Left colon (tissue), 2 donors: ENCODE results near the gene ITGA7. TPM values are rescaled to one million over a fixed set of nuclear protein-coding genes. Genes with fewer than 3 reads are reported as not detected.
"Not testable (repeated sequence)": the region's sequence is repeated elsewhere in the genome, so short reads cannot be mapped to it uniquely, and the experiment has no call there.

Source experiments
- ATAC-seq: fragments of 200-7000 bp; cut with Tn5 transposase; one replicate; pipeline ENCODE4 v1.9.1; 2020; ENCODE audit warnings: mild to moderate bottlenecking, moderate library complexity
- DNase-seq, 2 donors: peaks; one replicate each; pipeline ENCODE4 v3.0.0-alpha.2; 2020
- intact Hi-C, 2 donors: fragments of 100-400 bp; cut with DNase I in 1 of 2; cut with micrococcal nuclease in 1 of 2; formaldehyde crosslinking; loops; one replicate each; pipeline versions ENCODE4 v1.11.2 to v1.14.0; 2022; cut with DNase I, micrococcal nuclease
- total RNA-seq, 2 donors: library from RNA; stranded (reverse); fragmentation: NEBNext Ultra II Directional; extraction: Animal tissue kit (Norgen Biotek cat#: 25700); gene quantifications; one replicate each; pipeline ENCODE4 v1.2.1, GENCODE V29; 2021
- donor health status: DM: no; HTN: no; CAD: no.
- donor health status: DM: yes; HTN: yes; CAD: no.

Gene ITGA7
- total RNA-seq, 2 donors from 2014 or later, result 10.2 to 56.5 TPM

DNA sequence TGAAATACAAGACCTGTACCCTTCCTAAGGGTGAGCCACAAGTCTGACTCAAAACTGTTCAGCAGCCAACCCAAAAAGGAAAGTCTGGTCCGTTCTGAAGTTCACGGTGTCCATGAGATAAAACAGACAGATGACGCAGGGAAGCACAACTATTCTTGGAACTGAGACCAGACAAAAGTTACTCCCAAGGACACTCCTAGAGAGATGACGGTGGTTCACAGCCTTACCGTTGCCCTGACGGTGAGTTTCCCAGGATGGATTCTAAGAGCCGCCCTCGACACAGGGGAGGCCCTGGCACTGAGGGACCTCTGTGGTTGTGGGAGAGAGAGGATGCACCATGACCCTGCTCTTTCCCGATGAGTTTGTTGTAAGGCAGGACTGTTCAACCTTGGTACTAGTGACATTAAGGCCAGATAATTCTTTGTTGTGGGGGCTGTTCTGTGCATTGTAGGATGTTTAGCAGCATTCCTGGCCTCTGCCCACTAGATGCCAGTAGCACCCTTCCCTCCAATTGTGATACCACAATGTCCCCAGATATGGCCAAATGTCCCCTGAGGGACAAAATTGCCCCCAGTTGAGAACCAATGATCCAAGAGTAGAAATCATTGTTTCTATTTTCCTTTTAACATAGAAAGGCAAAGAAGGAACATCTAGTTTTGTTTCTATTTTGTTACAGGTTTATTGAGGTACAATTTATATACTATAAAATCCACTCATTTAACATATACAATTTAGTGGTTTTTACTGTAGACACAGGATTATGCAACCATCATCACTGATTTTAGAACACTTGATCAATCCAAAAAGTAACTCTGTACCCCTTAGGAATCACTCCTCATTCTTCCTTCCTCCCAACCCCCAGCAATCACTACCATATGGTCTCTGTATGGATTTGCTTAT, 48.0 kb downstream of the ITGA7 start:
- intact Hi-C loops, result no loop called here
- no peak for DNase-seq
- peak; percentile 64 for ATAC-seq

DNA sequence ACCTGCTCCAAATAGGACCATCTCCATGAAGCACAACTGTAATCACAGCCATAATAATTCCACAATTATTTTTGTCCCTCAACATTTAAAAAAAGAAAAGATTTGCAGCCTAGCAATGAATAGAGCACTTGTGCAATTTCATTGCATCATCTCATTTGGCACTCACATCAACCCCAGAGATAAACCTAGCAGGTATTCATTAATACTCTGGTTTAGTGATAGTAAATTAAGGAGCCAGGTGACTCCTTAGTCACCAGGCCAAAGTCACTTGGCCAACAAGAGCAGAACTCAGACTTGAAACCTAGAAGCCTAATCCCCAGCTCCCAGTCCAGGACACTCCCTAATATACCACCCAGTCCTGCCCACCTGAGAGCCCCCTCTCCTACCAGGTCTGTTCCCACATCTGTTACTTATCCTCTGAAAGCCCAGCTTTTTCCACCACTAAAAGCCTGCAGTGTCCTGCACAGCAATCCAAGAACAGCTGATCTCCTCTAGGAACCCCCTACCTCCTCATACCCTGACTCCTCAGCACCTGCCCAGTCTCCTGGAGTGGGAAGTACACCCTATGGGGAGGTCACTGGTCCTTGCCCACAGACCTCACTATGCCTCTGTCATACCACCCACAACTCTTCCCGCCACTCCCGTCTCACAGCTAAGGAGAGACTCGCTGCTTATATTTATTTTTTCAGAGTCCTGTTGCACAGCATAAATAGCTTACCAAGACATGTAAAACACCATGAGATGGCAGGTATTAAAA, 48.9 kb downstream of the ITGA7 start:
- DNase-seq (no peak), ATAC-seq (no peak)
- intact Hi-C loops, result no loop called here

DNA sequence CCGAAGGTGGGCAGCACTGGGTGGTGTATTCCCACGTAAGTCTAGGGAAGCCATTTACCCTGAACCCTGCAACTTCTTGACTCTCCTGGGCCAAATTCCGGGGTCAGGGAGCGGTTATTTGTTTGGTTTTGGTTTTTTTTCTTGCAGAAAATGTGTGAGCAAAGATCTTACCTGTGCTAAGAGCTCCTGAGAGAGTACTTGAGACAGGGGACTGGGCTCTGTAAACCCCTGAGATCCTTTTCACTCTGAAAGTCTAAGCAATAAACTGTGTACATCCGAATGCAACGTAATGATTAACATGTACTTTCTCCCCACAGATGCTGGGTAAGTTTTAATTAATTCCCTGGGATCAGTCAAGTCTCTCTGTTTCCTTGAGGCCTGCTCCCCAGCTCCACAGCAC, 49.5 kb downstream of the ITGA7 start:
- no peak for DNase-seq
- intact Hi-C loops, result no loop called here
- no peak for ATAC-seq

DNA sequence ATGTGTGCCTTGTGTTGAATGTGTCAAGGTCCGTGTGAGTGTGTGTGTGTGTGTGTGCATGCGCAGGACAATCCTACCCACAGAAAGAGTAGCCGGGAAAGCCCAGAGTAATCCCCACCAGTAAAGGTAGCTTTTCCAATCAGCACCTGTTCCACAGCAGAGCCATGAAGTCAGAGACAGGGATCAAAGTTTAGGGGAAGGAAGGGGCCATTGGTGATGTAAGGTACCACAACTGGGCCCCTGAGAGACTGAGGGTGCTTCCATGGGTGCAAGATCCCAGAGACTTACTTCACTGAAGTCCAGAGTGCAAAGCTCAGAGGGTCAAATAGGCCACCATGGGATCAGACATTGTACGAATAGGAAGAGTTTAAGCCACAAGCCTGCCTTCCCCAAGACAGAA, 50.5 kb downstream of the ITGA7 start:
- DNase-seq (no peak), ATAC-seq (no peak)
- intact Hi-C loops, result no loop called here

GRCh38 chr12:55654511-55655214, 53.0 kb downstream of the ITGA7 start:
- DNase-seq, result no peak
- no peak for ATAC-seq
- intact Hi-C loops, result no loop called here

DNA sequence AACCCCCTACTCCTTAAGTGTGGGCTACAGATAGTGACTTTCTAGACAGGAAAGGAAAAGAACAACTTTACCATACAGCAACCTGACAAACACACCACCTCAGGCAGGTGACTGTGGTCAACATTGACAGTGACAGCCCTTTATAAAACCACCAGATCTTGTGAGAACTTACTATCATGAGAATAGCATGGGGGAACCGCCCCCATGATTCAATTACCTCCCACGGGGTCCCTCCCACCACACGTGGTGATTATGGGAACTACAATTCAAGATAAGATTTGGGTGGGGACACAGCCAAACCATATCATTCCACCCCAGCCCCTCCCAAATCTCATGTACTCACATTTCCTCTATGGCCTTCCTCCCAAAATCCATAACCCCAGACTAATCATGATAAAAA, 54.7 kb downstream of the ITGA7 start:
- ATAC-seq (no peak), DNase-seq (no peak)
- intact Hi-C loops, result no loop called here

DNA sequence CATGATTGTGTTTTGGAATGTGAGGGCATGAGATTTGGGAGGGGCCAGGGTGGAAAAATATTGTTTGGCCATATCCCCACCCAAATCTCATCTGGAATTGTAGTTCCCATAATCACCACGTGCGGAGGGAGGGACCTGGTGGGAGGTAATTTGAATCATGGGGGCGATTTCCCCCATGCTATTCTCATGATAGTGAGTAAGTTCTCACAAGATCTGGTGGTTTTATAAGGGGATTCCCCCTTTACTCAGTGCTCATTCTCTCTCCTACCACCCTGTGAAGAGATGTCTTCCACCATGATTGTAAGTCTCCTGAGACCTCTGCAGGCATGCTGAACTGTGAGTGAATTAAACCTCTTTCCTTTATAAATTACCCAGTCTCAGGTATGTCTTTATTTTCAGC, 55.4 kb downstream of the ITGA7 start:
- ATAC-seq (no peak), DNase-seq (no peak)
- intact Hi-C loops, result no loop called here

DNA sequence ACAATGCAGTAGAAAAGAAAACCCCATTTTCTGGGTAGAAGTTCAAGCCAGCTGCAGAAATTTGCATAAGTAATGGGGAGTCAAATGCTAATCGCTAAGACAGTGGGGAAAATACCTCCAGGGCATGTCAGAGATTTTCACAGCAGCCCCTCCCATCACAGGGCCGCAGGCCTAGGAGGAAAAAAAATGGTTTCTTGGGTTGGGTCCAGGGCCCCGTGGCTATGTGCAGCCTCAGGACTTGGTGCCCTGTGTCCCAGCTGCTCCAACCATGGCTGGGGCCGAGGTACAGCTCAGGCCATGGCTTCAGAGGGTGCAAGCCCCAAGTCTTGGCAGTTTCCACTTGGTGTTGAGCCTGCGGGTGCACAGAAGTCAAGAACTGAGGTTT, 56.4 kb downstream of the ITGA7 start:
- intact Hi-C loops, result no loop called here
- no peak for ATAC-seq

GRCh38 chr12:55650620-55651298, 56.9 kb downstream of the ITGA7 start:
- DNase-seq, intact Hi-C loops, ATAC-seq: not testable (repeated sequence)

More for the DNA sequence above, 56.4 kb downstream of the ITGA7 start:
- DNase-seq, result no peak

DNA sequence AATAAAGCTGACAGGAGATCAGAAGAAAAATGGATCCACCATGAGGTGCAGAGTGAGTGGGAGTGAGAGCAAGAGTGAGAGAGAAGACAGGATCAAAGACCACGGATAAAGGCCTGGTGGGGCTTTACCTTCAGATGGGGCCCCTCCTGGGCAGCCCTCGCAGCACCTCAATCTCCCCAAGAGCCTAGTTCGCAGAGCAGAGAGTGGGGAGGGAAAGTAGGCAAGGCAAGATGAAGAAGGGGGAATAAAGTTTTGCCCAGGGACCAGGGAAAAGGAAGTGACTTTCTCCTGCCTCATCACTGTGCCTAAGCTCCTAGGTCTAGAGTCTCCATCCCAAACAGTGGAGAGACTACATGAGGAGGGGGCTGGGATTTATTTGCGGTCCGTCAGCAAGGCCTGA, 60.7 kb downstream of the ITGA7 start:
- ATAC-seq, result no peak
- no peak for DNase-seq
- intact Hi-C loops, result no loop called here

GRCh38 chr12:55644591-55644990, 63.1 kb downstream of the ITGA7 start:
- DNase-seq (no peak), ATAC-seq (no peak)
- intact Hi-C loops, result no loop called here

GRCh38 chr12:55642669-55643068, 65.0 kb downstream of the ITGA7 start:
- intact Hi-C loops, result no loop called here
- DNase-seq (peak in 1 of 2 donors; percentile 25), ATAC-seq (no peak)

DNA sequence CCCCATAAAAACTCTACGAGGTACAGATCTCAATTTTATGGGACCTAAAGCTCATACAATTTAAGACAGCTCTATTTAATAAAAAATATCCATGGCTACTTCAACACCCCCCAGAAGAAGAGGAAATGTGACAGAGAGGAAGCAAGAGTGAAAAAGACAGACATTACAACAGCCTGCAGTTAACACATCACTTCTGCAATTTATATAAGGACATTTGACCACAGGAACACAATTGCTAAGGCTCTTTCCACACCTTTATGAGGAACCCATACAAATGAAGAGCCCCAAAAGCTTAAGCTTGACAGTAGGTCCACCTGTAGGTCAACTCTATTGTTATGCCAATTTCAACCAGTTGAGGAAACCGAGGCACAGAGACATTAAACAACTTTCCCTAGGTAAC, 65.4 kb downstream of the ITGA7 start:
- ATAC-seq (no peak), DNase-seq (no peak)
- intact Hi-C loops, result no loop called here

DNA sequence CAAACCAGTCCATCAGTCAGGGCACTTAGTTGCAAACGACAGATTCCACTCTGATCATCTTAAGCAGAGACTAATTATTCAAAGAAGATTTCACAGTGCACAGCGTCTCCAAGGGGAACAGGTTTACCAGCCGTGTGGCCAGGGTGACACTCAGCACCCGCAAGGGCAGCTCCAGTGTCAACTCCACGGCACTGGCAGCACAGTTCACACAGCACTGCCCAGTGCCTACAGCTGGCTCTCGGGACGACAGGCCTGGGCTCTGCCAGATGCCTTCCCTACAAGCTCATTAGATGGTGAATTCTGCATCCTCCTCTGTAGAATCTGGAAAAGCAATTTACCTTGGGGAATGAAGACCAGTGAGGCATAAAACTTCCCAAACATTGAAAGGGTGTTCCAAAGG, 66.1 kb downstream of the ITGA7 start:
- ATAC-seq, result no peak
- intact Hi-C loops, result no loop called here

DNA sequence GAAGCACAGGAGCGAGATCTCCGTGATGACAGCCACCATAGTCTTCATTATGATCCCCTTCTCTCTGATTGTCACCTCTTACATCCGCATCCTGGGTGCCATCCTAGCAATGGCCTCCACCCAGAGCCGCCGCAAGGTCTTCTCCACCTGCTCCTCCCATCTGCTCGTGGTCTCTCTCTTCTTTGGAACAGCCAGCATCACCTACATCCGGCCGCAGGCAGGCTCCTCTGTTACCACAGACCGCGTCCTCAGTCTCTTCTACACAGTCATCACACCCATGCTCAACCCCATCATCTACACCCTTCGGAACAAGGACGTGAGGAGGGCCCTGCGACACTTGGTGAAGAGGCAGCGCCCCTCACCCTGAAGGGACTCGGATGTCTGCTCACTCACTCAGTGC, 70.2 kb downstream of the ITGA7 start:
- ATAC-seq (no peak), DNase-seq (no peak)
- intact Hi-C loops, result no loop called here

More for the DNA sequence above, 66.1 kb downstream of the ITGA7 start:
- DNase-seq, result no peak

- intact Hi-C loops, result no loop called here
- ATAC-seq (no peak), DNase-seq (no peak)
These were observed 70.9 kb downstream of the ITGA7 start, which contains the start of gene OR10P1 for GRCh38 chr12:55636853-55637252. Gene OR10P1, plus strand, starts transcription at chr12:55636892. Its CDS starts 0 bp downstream, at chr12:55636892.

- intact Hi-C loops, result no loop called here
- no peak for ATAC-seq
- DNase-seq, result no peak
These were observed 71.5 kb downstream of the ITGA7 start for GRCh38 chr12:55636116-55636655.
